Measurements from ENCODE around the gene FBXL13.

GRCh38 chr7:102837802-102838201 lies 236.8 kb downstream of the FBXL13 start:
- no peak for TF ChIP-seq POLR2AphosphoS5 (IDR thresholded peaks at IDR 0.05)
- no peak for TF ChIP-seq CTCF (IDR thresholded peaks at IDR 0.05)
- TF ChIP-seq POLR2A (IDR thresholded peaks at IDR 0.05) = no peak
- TF ChIP-seq EP300 (IDR thresholded peaks at IDR 0.05) = no peak
